C4-2B (cell line): Measurements from ENCODE around the gene KIF15.

Experiments used
- CTCF ChIP-seq: fragments of 450-650 bp; conservative IDR thresholded peaks from 2 replicates; pipeline ENCODE4 v1.5.1; 2017; ENCODE audit warnings: mild to moderate bottlenecking
- ZFX ChIP-seq: fragments of 450-650 bp; IDR thresholded peaks from 2 replicates; pipeline ENCODE4 v1.6.1; 2017

GRCh38 chr3:44761101-44761423, 532 bp upstream of the KIF15 start:
- no peak for TF ChIP-seq CTCF
- no peak for TF ChIP-seq ZFX
